GM21825 (cell line): ENCODE results near the gene RHBDL3.
"Not testable (repeated sequence)": the region's sequence is repeated elsewhere in the genome, so short reads cannot be mapped to it uniquely, and the experiment has no call there.

Experiments used
- ATAC-seq: cut with Tn5 transposase; IDR thresholded peaks from one replicate; pipeline ENCODE4 v1.9.1; 2021; ENCODE audit warnings: mild to moderate bottlenecking, moderate library complexity; ENCODE audit not compliant: unreplicated experiment

RHBDL3 gene

GRCh38 chr17:32323046-32323445 is 57.4 kb downstream of the RHBDL3 start:
- ATAC-seq: no peak

GRCh38 chr17:32323811-32324491 is 58.3 kb downstream of the RHBDL3 start:
- ATAC-seq: no peak

GRCh38 chr17:32327911-32328310 is 62.3 kb downstream of the RHBDL3 start:
- ATAC-seq: no peak

- no peak for ATAC-seq
Observed at GRCh38 chr17:32330147-32330546, 64.5 kb downstream of the RHBDL3 start.

GRCh38 chr17:32331243-32332040 is 65.8 kb downstream of the RHBDL3 start:
- no peak for ATAC-seq

- ATAC-seq: no peak
Observed at GRCh38 chr17:32333187-32333586, 67.6 kb downstream of the RHBDL3 start.

GRCh38 chr17:32335046-32335445 is 69.4 kb downstream of the RHBDL3 start:
- ATAC-seq: no peak

GRCh38 chr17:32335687-32336086 is 70.1 kb downstream of the RHBDL3 start:
- no peak for ATAC-seq

GRCh38 chr17:32341141-32341856 is 75.7 kb downstream of the RHBDL3 start:
- peak; percentile 26 for ATAC-seq

GRCh38 chr17:32341857-32342602 is 76.4 kb downstream of the RHBDL3 start, which contains the start of gene C17orf75:
Gene C17orf75 (minus strand): TSS chr17:32342173. CDS start chr17:32342139, 34 bp downstream.
- peak; percentile 73 for ATAC-seq

GRCh38 chr17:32342603-32343325 is 77.1 kb downstream of the RHBDL3 start:
- no peak for ATAC-seq

- ATAC-seq: no peak
Observed at GRCh38 chr17:32345951-32346600, 80.4 kb downstream of the RHBDL3 start.

- no peak for ATAC-seq
Observed at GRCh38 chr17:32348483-32348800, 82.8 kb downstream of the RHBDL3 start.

- ATAC-seq: no peak
Observed at GRCh38 chr17:32349503-32349853, 83.8 kb downstream of the RHBDL3 start.

GRCh38 chr17:32349854-32350665 is 84.4 kb downstream of the RHBDL3 start, which contains the start of gene ZNF207:
Gene ZNF207 (plus strand): TSS chr17:32350157. CDS start chr17:32350286, 129 bp downstream.
- peak; percentile 91 for ATAC-seq

GRCh38 chr17:32350666-32351418 is 85.2 kb downstream of the RHBDL3 start:
- no peak for ATAC-seq

GRCh38 chr17:32352734-32353133 is 87.1 kb downstream of the RHBDL3 start:
- not testable (repeated sequence) for ATAC-seq
